ENCODE results near the gene ANXA6.

GRCh38 chr5:151153766-151154272, 3.8 kb downstream of the ANXA6 start:
- TF ChIP-seq YY1 (IDR thresholded peaks at IDR 0.05; ENCODE audit: insufficient read depth, insufficient read length), result no peak
- no peak for TF ChIP-seq ZNF274 (IDR thresholded peaks at IDR 0.05; ENCODE audit: low read depth, low read length)
- no peak for TF ChIP-seq SUZ12 (IDR thresholded peaks at IDR 0.05; ENCODE audit: extremely low read depth, insufficient read depth, insufficient read length)

Measured in NT2/D1 (cell line).